ENCODE results near the gene PDIA6. TPM values are rescaled to one million over a fixed set of nuclear protein-coding genes. Genes with fewer than 3 reads are reported as not detected.

PDIA6 gene
- total RNA-seq, 1 donor from 2014 or later = 346 TPM

DNA sequence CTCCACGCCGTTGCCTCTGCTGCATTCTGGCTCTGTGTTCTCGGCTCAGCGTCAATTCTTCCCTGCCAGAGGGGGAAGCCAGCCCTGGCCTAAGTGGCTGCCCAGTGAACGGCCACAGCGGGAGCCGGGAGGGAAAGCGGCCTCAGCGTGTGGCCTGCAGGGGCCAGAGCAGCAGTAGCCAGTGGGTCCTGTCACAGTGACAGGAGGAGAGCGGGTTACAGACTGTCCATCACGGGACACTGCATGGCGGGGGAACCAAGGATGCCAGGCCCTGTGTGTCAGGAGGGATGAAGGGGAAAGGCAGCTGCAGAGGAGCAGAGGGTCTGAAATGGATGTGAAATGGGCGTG is 39.7 kb downstream of the PDIA6 start:
- Histone ChIP-seq H3K9ac (ENCODE audit: low read length) (no peak overlapping the region), H3K9me3 (ENCODE audit: insufficient read depth, low read depth, low read length) (no peaks in the 10 kb centered on the region), H3K27ac (ENCODE audit: low read depth, low read length) (no peak overlapping the region), H3K4me2 (ENCODE audit: low read length) (no peak overlapping the region), H3K4me3 (ENCODE audit: insufficient read depth, low read depth, low read length) (no peak overlapping the region), H2AFZ (ENCODE audit: low read depth, low read length) (no peak overlapping the region), H3K4me1 (ENCODE audit: insufficient read depth, low read length) (no peaks in the 10 kb centered on the region), H4K20me1 (ENCODE audit: insufficient read depth, low read length) (peaks cover 8% of the 10 kb centered on the region), H3K36me3 (ENCODE audit: insufficient read depth, low read length) (no peaks in the 10 kb centered on the region), H3K79me2 (ENCODE audit: insufficient read depth, low read length) (no peaks in the 10 kb centered on the region), H3K27me3 (ENCODE audit: insufficient read depth, low read length) (no peaks in the 10 kb centered on the region)
- Mint-ChIP-seq H3K4me1 (ENCODE audit: low read depth, unreplicated experiment) (peaks cover 2% of the 10 kb centered on the region), H3K4me3 (ENCODE audit: unreplicated experiment) (no peak overlapping the region), H3K27me3 (ENCODE audit: low read depth, unreplicated experiment) (peaks cover 12% of the 10 kb centered on the region), H3K27ac (ENCODE audit: unreplicated experiment) (no peak overlapping the region), H3K9me3 (ENCODE audit: unreplicated experiment) (no peaks in the 10 kb centered on the region), H3K36me3 (ENCODE audit: low read depth, unreplicated experiment) (peaks cover 13% of the 10 kb centered on the region)
- DNase-seq (ENCODE audit: low read depth) (no peak), FAIRE-seq (no peak)
- TF ChIP-seq EZH2 (IDR thresholded peaks at IDR 0.05; ENCODE audit: insufficient read depth, low read length) = no peak
- no peak for TF ChIP-seq CTCF (IDR thresholded peaks at IDR 0.05; ENCODE audit: insufficient read depth, low read depth, low read length)

DNA sequence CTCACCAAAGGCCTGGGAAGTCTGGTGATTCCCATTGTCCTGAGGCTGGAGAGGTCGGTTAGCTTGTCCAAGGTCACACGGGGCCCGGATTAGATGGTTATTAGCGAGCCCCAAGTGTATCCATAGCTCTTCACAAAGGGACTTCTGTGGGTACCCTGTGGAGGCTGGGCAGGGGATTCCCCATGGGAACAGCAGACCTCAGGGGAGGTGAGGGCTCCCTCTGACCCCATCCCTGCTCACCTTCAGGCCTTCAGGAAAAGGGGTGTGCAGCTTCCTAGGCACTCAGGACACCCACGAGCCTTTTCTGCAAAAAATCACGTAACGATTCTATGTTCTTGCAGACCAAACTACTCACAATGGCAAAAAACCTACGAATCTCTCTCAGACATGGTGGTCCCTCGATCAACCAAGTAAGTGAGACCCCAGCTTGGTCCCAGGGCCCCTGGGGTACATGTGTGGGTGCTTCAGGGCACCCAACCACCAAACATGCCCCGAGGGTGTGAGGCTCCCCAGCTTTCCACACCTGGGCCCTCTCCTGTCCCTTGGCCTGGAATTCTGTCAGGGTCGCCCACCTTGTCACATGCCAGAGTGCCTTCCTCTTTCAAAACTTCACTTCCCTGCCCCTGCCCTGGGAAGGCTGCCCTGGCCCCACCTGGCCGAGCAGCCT is 40.3 kb downstream of the PDIA6 start:
- Mint-ChIP-seq H3K36me3 (ENCODE audit: low read depth, unreplicated experiment) (peaks cover 11% of the 10 kb centered on the region), H3K4me3 (ENCODE audit: unreplicated experiment) (no peak overlapping the region), H3K27ac (ENCODE audit: unreplicated experiment) (no peak overlapping the region), H3K9me3 (ENCODE audit: unreplicated experiment) (no peaks in the 10 kb centered on the region), H3K27me3 (ENCODE audit: low read depth, unreplicated experiment) (peaks cover 12% of the 10 kb centered on the region), H3K4me1 (ENCODE audit: low read depth, unreplicated experiment) (peaks cover 2% of the 10 kb centered on the region)
- Histone ChIP-seq H3K27me3 (ENCODE audit: insufficient read depth, low read length) (no peaks in the 10 kb centered on the region), H2AFZ (ENCODE audit: low read depth, low read length) (no peak overlapping the region), H3K9me3 (ENCODE audit: insufficient read depth, low read depth, low read length) (no peaks in the 10 kb centered on the region), H3K4me1 (ENCODE audit: insufficient read depth, low read length) (no peaks in the 10 kb centered on the region), H4K20me1 (ENCODE audit: insufficient read depth, low read length) (peaks cover 8% of the 10 kb centered on the region), H3K4me3 (ENCODE audit: insufficient read depth, low read depth, low read length) (no peak overlapping the region), H3K27ac (ENCODE audit: low read depth, low read length) (no peak overlapping the region), H3K79me2 (ENCODE audit: insufficient read depth, low read length) (no peaks in the 10 kb centered on the region), H3K4me2 (ENCODE audit: low read length) (no peak overlapping the region), H3K9ac (ENCODE audit: low read length) (no peak overlapping the region), H3K36me3 (ENCODE audit: insufficient read depth, low read length) (no peaks in the 10 kb centered on the region)
- DNase-seq (ENCODE audit: low read depth) (no peak), FAIRE-seq (no peak)
- TF ChIP-seq EZH2 (IDR thresholded peaks at IDR 0.05; ENCODE audit: insufficient read depth, low read length) (no peak), CTCF (IDR thresholded peaks at IDR 0.05; ENCODE audit: insufficient read depth, low read depth, low read length) (no peak)

DNA sequence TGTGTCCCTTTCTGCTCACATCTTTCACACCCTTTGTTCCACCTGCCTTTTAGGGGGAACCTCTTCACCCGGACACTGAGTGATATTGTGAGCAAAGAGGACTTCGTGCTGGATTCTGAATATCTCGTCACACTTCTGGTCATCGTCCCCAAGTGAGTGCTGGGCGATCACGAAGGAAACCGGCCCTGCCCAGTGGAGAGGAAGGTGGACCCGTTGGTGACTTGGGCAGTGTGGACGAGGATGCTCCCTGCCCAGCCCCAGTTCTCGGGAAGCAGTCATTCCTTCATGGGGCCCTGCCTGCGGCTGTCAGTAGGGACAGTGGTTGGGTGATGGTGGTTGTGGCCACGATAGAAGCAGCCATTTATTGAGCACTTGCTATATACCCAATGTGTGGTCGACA is 40.8 kb downstream of the PDIA6 start:
- Mint-ChIP-seq H3K27me3 (ENCODE audit: low read depth, unreplicated experiment) (peaks cover 12% of the 10 kb centered on the region), H3K36me3 (ENCODE audit: low read depth, unreplicated experiment) (peaks cover 9% of the 10 kb centered on the region)

More for the DNA sequence above, 40.8 kb downstream of the PDIA6 start:
- Mint-ChIP-seq H3K27ac (ENCODE audit: unreplicated experiment) (peak overlapping the region; percentile 47), H3K4me1 (ENCODE audit: low read depth, unreplicated experiment) (peaks cover 2% of the 10 kb centered on the region), H3K9me3 (ENCODE audit: unreplicated experiment) (no peaks in the 10 kb centered on the region), H3K4me3 (ENCODE audit: unreplicated experiment) (no peak overlapping the region)
- no peaks in the 10 kb centered on the region for H3K4me1 ChIP-seq (ENCODE audit: insufficient read depth, low read length)
- H2AFZ ChIP-seq (ENCODE audit: low read depth, low read length) = no peak overlapping the region
- no peak overlapping the region for H3K4me2 ChIP-seq (ENCODE audit: low read length)
- FAIRE-seq (no peak), DNase-seq (ENCODE audit: low read depth) (no peak)
- no peaks in the 10 kb centered on the region for H3K9me3 ChIP-seq (ENCODE audit: insufficient read depth, low read depth, low read length)
- H3K36me3 ChIP-seq (ENCODE audit: insufficient read depth, low read length) = no peaks in the 10 kb centered on the region
- no peak overlapping the region for H3K4me3 ChIP-seq (ENCODE audit: insufficient read depth, low read depth, low read length)
- H3K27ac ChIP-seq (ENCODE audit: low read depth, low read length) = no peak overlapping the region
- TF ChIP-seq EZH2 (IDR thresholded peaks at IDR 0.05; ENCODE audit: insufficient read depth, low read length) = no peak
- TF ChIP-seq CTCF (IDR thresholded peaks at IDR 0.05; ENCODE audit: insufficient read depth, low read depth, low read length) = no peak
- H4K20me1 ChIP-seq (ENCODE audit: insufficient read depth, low read length) = peaks cover 3% of the 10 kb centered on the region
- H3K27me3 ChIP-seq (ENCODE audit: insufficient read depth, low read length) = no peaks in the 10 kb centered on the region
- H3K79me2 ChIP-seq (ENCODE audit: insufficient read depth, low read length) = no peaks in the 10 kb centered on the region
- H3K9ac ChIP-seq (ENCODE audit: low read length) = no peak overlapping the region

Measured in astrocyte (in vitro differentiated cells and primary cell).